Retinal pigment epithelial cell (primary cell): ENCODE results near the gene C10orf105.
A peak's percentile ranks its signal among the peaks of the same experiment; 100 is the strongest.

Source experiments
- DNase-seq: peaks from one replicate; pipeline ENCODE4 v3.0.0-alpha.2; 2010; ENCODE audit warnings: low read depth
- H3K4me3 ChIP-seq: 2 replicates; pipeline ENCODE4 v1.5.1; 2011; ENCODE audit warnings: mild to moderate bottlenecking, low read length, control low read depth, moderate library complexity
- TF ChIP-seq, protein P1 (sequence below): conservative IDR thresholded peaks from 2 replicates; pipeline ENCODE4 v1.5.1; 2011; ENCODE audit warnings: low read depth, low read length, control low read depth, inconsistent platforms

The C10orf105 gene

DNA sequence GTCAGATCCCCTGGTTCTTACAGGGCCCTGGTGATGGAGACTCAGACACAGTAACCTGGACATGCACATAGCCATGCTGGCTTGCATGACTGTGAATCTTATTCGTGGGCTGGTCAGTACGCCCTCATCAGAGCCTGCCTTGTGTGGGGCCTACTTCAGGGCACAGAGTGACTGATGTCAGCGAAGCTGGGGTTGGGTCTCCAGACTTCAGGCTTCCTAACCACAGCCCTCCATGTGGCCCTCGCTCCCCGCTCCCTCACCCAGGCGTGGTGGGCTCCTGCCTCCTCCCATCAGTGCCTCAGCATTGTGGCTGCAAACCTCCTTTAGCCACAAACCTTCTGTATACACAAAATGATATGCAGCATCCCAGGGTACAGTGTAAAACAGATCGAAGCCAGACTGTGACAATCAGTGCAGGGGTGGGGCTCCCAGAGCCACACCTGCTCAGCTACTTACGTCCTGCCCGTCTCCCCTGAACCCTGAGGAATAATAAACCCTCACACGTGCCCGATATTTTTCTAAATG lies 7.1 kb upstream of the C10orf105 start:
- H3K4me3 ChIP-seq = no peak overlapping the region
- no peak for DNase-seq
- TF ChIP-seq, protein P1, sequence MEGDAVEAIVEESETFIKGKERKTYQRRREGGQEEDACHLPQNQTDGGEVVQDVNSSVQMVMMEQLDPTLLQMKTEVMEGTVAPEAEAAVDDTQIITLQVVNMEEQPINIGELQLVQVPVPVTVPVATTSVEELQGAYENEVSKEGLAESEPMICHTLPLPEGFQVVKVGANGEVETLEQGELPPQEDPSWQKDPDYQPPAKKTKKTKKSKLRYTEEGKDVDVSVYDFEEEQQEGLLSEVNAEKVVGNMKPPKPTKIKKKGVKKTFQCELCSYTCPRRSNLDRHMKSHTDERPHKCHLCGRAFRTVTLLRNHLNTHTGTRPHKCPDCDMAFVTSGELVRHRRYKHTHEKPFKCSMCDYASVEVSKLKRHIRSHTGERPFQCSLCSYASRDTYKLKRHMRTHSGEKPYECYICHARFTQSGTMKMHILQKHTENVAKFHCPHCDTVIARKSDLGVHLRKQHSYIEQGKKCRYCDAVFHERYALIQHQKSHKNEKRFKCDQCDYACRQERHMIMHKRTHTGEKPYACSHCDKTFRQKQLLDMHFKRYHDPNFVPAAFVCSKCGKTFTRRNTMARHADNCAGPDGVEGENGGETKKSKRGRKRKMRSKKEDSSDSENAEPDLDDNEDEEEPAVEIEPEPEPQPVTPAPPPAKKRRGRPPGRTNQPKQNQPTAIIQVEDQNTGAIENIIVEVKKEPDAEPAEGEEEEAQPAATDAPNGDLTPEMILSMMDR = no peak

DNA sequence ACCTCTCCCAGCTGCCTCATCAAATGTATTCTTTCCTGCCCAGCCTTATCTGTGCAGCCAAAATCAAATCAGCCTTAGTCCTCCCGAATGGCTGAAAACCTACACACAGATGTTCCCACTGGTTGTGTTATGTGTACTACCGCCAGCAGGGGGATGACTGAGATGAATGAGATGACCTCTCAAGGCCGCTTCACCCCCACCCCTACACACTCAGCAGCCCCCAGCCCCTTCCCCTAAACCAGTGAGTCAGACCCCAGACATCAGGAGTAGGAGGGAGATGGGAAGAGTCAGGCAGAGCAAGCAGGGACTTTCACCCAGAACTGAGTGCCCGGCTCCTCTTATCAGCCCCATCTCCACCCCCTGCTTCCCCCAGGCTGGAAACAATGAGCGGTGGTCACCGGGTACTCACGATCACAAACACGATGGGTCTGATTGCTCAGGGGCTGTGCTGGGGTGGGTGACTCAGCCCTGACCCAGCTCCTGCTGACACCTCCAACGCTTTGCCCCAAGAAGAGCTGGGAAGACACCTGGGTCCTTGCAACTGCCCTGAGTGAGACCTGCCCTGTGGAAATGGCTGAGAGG lies 6.5 kb upstream of the C10orf105 start:
- no peak overlapping the region for H3K4me3 ChIP-seq
- no peak for DNase-seq
- TF ChIP-seq, protein P1 = peak; percentile 58

DNA sequence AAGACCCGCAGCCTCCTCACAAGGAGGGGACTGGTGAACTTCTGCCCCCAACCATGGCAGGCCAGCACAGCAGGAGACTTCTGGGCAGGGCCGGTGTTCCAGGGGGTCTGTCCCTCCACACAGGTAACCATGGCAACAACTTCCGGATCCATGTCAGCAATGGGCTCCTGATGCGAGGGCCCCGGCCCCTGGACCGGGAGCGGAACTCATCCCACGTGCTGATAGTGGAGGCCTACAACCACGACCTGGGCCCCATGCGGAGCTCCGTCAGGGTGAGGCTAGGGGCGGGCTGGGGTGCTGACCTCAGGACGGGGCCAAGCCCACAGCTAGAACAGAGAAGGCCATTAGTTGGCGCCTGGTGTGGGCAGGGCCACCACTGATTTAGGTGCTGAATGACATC lies 5.7 kb upstream of the C10orf105 start:
- TF ChIP-seq, protein P1 = no peak
- H3K4me3 ChIP-seq = no peak overlapping the region
- DNase-seq = no peak

DNA sequence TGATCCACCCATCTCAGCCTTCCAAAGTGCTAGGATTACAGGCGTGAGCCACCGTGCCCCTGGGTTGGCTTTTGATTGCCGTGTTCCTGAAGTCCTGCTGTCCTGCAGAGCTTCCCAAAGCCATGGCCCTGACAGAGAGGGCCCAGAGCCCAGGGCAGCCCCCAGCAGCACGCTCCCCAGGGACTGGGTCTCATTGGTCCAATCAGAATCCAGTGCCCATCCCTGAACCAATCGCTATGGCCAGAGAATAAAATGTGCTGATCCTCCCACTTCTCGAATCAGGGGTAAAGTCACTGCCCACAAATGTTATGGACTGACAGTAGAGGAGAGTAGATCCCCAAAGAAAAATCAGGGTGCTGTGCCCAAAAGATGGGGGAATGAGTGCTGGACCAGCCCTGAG lies 5.0 kb upstream of the C10orf105 start:
- TF ChIP-seq, protein P1 = no peak
- no peak for DNase-seq
- no peak overlapping the region for H3K4me3 ChIP-seq

DNA sequence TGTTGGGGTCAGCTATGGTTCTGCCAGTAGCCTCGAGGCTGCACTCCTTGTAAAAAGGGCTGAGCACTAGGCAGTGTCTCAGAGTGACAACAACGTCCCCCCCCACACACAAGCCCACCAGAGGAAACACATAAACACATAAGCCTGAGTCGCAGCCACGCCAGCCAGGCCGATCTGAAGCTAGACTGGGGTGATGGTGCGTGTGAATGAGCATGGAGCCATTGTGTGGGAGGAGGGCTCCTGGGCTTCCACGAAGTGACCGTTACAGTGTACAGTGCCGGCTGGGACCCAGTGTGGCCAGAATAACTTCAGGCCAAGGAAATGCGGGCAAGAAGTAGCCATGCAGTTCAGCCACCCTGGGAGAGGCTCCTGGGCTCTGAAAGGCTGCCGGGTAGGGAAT lies 3.7 kb upstream of the C10orf105 start:
- H3K4me3 ChIP-seq = no peak overlapping the region
- TF ChIP-seq, protein P1 = no peak
- no peak for DNase-seq

DNA sequence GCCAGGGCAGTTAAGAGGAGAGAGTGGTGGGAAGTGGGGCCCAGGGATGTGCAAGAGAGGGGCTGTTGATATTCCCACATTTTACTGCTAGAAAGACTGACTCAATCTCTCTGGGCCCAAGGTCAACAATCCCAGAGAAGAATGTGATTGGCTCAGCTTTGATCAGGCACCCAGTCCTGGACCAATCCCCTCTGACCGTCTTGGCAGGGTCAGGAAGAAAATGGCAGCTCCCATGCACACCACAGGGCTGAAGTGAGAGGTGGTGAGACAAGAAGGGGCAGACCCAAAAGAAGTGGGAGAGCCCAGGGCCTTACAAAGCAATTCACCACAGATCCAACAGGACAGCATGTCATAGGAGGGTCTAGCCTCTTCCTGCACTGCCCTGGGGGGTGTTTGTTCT lies 3.3 kb upstream of the C10orf105 start:
- H3K4me3 ChIP-seq = no peak overlapping the region
- TF ChIP-seq, protein P1 = no peak
- DNase-seq = no peak

DNA sequence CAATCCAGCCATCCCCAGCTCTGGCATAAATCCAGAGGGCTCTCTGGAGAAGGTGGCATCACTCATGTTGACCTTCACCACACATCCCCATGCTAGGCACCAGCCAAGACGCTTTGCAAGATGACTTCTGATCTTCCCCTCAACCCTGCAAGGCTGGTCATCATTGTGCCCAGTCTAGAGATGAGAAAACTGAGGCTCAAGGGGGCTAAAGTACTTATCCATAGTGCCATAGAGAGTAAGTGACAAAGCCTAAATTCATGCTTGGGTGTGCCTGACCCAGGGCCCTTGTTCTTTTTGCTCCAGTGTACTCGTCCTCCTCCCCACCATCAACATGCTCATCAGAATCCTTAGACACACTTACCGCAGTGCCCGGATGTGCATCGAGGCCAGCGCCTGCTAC lies 1.7 kb upstream of the C10orf105 start:
- no peak for DNase-seq
- TF ChIP-seq, protein P1 = no peak

More for the DNA sequence above, 1.7 kb upstream of the C10orf105 start:
- no peak overlapping the region for H3K4me3 ChIP-seq
